ENCODE results near the gene GRID1.

The GRID1 gene

DNA sequence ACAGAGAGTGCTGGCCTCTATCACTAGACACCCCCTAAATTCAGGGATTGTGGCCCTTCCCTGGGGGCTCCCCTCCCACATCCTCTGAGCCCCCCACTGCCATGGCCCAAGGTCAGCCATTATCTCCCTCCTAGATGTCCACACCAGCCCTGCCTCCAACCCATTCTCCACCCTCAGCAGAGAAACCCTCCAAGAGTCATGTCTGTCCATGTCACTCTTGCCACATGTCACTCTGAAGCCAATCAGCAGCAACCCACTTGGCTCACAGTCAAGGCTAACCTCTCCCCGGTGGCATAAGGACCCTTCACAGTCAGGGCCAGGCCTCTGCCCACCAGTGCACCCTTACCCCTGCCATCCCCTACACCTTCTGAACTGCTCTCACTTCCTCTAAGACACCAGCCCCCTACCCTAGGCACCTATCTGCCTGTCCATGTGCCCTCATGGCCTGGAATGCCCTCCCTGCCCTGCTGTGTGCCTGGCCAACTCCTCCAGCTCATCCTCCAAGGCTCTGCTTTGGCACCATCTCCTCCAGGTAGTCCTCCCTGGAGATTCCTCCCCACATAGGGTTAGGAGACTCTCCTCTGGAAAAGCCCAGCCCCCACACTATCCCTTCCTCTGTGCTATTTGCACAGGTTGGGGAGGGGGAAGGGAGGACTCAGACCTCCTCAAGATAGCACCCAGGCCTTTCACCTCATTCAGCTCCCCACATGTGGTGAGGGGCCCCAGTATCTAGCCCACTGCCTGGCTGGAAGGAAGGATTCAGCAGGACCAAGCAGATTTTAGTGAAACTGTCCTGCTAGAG lies 83.7 kb downstream of the GRID1 start:
- H3K9me3 ChIP-seq, result peaks cover 0 to 8% (median 5%) of the 10 kb centered on the region in 3 donors
- TF ChIP-seq, protein P1, sequence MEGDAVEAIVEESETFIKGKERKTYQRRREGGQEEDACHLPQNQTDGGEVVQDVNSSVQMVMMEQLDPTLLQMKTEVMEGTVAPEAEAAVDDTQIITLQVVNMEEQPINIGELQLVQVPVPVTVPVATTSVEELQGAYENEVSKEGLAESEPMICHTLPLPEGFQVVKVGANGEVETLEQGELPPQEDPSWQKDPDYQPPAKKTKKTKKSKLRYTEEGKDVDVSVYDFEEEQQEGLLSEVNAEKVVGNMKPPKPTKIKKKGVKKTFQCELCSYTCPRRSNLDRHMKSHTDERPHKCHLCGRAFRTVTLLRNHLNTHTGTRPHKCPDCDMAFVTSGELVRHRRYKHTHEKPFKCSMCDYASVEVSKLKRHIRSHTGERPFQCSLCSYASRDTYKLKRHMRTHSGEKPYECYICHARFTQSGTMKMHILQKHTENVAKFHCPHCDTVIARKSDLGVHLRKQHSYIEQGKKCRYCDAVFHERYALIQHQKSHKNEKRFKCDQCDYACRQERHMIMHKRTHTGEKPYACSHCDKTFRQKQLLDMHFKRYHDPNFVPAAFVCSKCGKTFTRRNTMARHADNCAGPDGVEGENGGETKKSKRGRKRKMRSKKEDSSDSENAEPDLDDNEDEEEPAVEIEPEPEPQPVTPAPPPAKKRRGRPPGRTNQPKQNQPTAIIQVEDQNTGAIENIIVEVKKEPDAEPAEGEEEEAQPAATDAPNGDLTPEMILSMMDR (IDR thresholded peaks at IDR 0.05), result no peak
- H3K27ac ChIP-seq, result no peak overlapping the region
- intact Hi-C loops (cut with DNase I; ENCODE audit: low total_unique reads), result no loop called here
- no peaks in the 10 kb centered on the region for H3K36me3 ChIP-seq
- peak in 1 of 2 donors; percentile 42 for DNase-seq
- no peak overlapping the region for H3K4me3 ChIP-seq
- H3K4me1 ChIP-seq, result no peaks in the 10 kb centered on the region
- H3K27me3 ChIP-seq, result no peaks in the 10 kb centered on the region

GRCh38 chr10:86281396-86281795 lies 85.2 kb downstream of the GRID1 start:
- Histone ChIP-seq H3K27me3 (no peaks in the 10 kb centered on the region), H3K4me1 (no peaks in the 10 kb centered on the region), H3K27ac (no peak overlapping the region), H3K4me3 (no peak overlapping the region), H3K36me3 (no peaks in the 10 kb centered on the region), H3K9me3 (peaks cover 0 to 16% (median 6%) of the 10 kb centered on the region in 3 donors)
- intact Hi-C loops (cut with DNase I; ENCODE audit: low total_unique reads), result no loop called here
- TF ChIP-seq, protein P1 (IDR thresholded peaks at IDR 0.05), result no peak
- DNase-seq, result no peak

DNA sequence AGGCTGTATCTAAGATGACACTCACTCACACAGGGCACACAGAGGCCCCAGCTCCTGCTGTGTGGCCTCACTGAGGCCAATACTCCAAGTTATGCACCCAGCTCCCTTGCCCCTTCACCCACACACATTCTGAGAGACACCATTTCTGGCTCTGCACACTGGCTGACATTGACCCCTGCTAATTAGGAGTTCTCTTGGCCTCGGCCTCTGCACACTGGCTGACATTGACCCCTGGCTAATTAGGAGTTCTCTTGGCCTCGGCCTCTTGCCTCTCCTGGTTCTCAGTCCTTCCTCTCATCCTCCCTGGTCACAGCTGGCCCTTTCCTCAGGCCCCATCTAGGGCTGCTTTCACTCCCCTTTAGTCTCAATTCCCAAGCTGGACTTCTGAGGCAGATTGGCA lies 97.3 kb downstream of the GRID1 start:
- Histone ChIP-seq H3K27me3 (peaks cover 0 to 4% of the 10 kb centered on the region in 2 donors), H3K27ac (no peak overlapping the region), H3K36me3 (no peaks in the 10 kb centered on the region), H3K9me3 (no peaks in the 10 kb centered on the region), H3K4me1 (no peaks in the 10 kb centered on the region), H3K4me3 (no peak overlapping the region)
- TF ChIP-seq, protein P1 (IDR thresholded peaks at IDR 0.05), result no peak
- intact Hi-C loops (cut with DNase I; ENCODE audit: low total_unique reads), result no loop called here
- DNase-seq, result peak in 1 of 2 donors; percentile 33

- DNase-seq, result peak in 1 of 2 donors; percentile 42
- Histone ChIP-seq H3K36me3 (no peaks in the 10 kb centered on the region), H3K27ac (no peak overlapping the region), H3K9me3 (no peaks in the 10 kb centered on the region), H3K4me3 (no peak overlapping the region), H3K4me1 (peaks cover 0 to 6% (median 4%) of the 10 kb centered on the region in 4 donors), H3K27me3 (peaks cover 0 to 9% of the 10 kb centered on the region in 2 donors)
- TF ChIP-seq, protein P1 (IDR thresholded peaks at IDR 0.05), result no peak
- intact Hi-C loops (cut with DNase I; ENCODE audit: low total_unique reads), result no loop called here
These were observed 99.1 kb downstream of the GRID1 start for GRCh38 chr10:86267286-86268195.

DNA sequence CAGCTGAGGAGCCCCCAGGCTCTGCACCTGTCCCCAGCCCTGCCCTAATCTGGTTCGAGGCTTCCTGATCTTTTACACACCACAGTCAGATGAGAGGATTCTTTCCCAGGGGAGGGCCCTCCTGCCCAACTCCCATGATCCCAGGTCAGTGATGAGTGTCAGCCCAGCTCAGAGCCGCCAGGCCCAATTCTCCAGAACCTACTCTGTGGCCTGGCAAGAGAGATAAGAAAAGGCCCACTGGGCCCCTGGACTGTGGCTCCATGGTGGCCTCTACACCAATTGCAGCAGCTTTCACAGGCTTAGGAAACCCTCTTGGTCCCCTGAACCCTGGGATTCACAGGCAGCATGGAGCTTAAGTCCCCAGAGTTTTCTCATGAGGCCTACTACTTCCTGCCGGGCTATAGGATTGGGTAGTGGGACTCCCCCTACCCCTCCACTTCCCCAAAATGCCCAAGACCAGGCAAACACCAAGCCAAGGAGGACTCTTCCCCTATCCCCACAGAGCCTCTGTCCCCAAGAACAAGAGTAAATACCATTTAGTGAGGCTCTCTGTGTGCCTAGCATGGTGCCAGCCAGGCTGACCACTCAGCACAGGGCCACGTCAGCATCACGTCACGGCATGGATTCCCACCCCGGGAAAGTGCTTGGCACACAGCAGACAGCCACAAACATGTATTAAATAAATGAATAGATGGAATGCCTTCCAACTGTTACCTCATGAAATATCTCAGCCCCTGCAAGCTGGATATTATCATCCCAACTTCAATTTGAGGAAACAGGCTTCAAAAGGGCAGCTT lies 100.0 kb downstream of the GRID1 start:
- intact Hi-C loops (cut with DNase I; ENCODE audit: low total_unique reads), result no loop called here
- TF ChIP-seq, protein P1 (IDR thresholded peaks at IDR 0.05), result no peak
- Histone ChIP-seq H3K4me3 (no peak overlapping the region), H3K4me1 (peaks cover 0 to 7% (median 6%) of the 10 kb centered on the region in 4 donors), H3K9me3 (no peaks in the 10 kb centered on the region), H3K27me3 (peaks cover 0 to 9% of the 10 kb centered on the region in 2 donors), H3K36me3 (no peaks in the 10 kb centered on the region), H3K27ac (no peak overlapping the region)
- DNase-seq, result peak in 1 of 2 donors; percentile 48
